Measurements from ENCODE around the gene DBH. TPM values are rescaled to one million over a fixed set of nuclear protein-coding genes. Genes with fewer than 3 reads are reported as not detected.

The DBH gene
- total RNA-seq, 1 donor from 2014 or later, result not detected

DNA sequence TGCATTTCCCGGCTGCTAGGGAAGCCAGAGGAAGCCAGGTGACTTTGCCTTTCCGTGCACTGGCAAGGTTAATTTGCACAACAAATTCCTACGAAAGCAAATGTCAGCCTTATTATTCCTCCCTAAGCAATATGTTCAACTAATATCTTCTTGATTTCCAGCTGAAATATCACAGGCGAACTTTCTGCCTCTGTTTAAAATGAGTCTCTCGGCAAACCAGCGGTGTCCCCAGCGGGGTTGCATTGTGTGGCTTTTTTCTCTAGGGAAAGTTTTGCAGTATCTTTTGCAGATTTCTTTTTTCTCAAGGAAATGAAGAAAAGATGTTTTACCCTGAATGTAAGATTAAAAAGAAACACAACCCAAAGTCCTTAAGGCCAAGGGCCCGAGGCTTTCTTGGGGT lies 1.9 kb downstream of the DBH start:
- Histone ChIP-seq H3K27me3 (peaks cover 8% of the 10 kb centered on the region), H3K27ac (no peak overlapping the region), H3K4me1 (no peaks in the 10 kb centered on the region), H3K4me3 (no peak overlapping the region), H3K9me3 (no peaks in the 10 kb centered on the region), H3K36me3 (no peaks in the 10 kb centered on the region)
- DNase-seq (no peak), ATAC-seq (no peak)
- TF ChIP-seq, protein P1, sequence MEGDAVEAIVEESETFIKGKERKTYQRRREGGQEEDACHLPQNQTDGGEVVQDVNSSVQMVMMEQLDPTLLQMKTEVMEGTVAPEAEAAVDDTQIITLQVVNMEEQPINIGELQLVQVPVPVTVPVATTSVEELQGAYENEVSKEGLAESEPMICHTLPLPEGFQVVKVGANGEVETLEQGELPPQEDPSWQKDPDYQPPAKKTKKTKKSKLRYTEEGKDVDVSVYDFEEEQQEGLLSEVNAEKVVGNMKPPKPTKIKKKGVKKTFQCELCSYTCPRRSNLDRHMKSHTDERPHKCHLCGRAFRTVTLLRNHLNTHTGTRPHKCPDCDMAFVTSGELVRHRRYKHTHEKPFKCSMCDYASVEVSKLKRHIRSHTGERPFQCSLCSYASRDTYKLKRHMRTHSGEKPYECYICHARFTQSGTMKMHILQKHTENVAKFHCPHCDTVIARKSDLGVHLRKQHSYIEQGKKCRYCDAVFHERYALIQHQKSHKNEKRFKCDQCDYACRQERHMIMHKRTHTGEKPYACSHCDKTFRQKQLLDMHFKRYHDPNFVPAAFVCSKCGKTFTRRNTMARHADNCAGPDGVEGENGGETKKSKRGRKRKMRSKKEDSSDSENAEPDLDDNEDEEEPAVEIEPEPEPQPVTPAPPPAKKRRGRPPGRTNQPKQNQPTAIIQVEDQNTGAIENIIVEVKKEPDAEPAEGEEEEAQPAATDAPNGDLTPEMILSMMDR (IDR thresholded peaks at IDR 0.05), result no peak
- intact Hi-C loops (cut with DNase I), result no loop called here

DNA sequence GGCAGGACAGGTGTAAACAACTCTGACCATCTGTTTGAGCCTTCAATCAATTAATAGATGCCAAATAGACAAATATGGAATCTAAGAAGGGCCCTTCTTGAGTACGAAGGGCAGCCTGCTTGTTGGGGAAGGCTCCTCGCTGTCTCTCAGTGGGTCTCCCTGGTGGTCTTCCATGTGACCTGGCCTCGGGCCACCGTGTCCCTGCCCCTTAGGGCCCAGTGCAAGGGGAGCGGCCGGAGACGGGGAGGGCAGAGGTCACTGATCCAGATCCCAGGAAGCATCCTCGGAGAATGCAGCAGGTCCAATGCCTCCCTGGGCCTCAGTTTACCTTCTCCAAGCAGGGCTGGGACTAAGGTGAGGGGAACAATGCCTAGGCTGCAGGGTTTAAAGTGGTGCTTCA lies 2.5 kb downstream of the DBH start:
- Histone ChIP-seq H3K27ac (no peak overlapping the region), H3K9me3 (no peaks in the 10 kb centered on the region), H3K36me3 (no peaks in the 10 kb centered on the region), H3K27me3 (peaks cover 8% of the 10 kb centered on the region), H3K4me1 (no peaks in the 10 kb centered on the region), H3K4me3 (no peak overlapping the region)
- TF ChIP-seq, protein P1 (IDR thresholded peaks at IDR 0.05), result no peak
- ATAC-seq (no peak), DNase-seq (no peak)
- intact Hi-C loops (cut with DNase I), result no loop called here

DNA sequence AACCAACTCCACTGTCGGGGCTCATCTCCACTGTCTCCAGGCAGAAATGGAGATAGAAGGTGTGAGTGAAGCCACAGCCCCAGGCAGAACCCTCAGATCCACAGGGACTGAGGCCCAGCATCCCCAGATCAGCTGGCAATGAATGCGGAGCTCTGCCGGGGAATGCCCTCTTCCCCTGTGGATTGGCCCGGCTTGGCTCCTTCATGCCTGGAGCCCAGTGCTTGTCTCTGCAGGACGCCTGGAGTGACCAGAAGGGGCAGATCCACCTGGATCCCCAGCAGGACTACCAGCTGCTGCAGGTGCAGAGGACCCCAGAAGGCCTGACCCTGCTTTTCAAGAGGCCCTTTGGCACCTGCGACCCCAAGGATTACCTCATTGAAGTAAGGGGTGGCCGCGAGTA lies 3.5 kb downstream of the DBH start:
- H3K36me3 ChIP-seq, result no peaks in the 10 kb centered on the region

DNA sequence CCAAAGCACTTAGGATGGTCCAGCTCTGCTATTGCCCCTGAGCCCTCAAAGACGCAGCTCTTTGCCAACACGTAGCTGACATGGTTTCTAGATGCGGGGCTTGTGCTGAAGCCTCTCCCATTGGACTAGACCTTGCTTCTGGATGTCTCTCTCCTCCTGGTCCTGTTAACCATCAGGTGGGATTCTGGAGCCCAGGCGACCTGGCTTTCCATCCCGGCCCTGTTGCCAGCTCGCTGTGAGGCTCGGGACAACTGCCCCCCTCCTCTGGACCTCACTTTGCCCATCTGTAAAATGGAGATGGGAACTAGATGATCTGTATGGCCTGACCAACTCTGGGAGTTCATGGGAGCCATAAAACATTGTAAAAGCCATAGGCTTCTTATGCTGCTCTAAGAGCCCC lies 4.0 kb downstream of the DBH start:
- no peak for ATAC-seq
- H3K27me3 ChIP-seq, result peaks cover 2% of the 10 kb centered on the region
- H3K4me1 ChIP-seq, result no peaks in the 10 kb centered on the region
- H3K4me3 ChIP-seq, result no peak overlapping the region
- no peaks in the 10 kb centered on the region for H3K36me3 ChIP-seq
- DNase-seq, result no peak
- TF ChIP-seq, protein P1 (IDR thresholded peaks at IDR 0.05), result no peak
- intact Hi-C loops (cut with DNase I), result no loop called here
- H3K27ac ChIP-seq, result no peak overlapping the region
- no peaks in the 10 kb centered on the region for H3K9me3 ChIP-seq

More for the DNA sequence above, 3.5 kb downstream of the DBH start:
- intact Hi-C loops (cut with DNase I), result no loop called here
- Histone ChIP-seq H3K4me1 (no peaks in the 10 kb centered on the region), H3K9me3 (no peaks in the 10 kb centered on the region), H3K27me3 (peaks cover 2% of the 10 kb centered on the region), H3K27ac (no peak overlapping the region), H3K4me3 (no peak overlapping the region)
- no peak for ATAC-seq
- TF ChIP-seq, protein P1 (IDR thresholded peaks at IDR 0.05), result no peak
- no peak for DNase-seq

DNA sequence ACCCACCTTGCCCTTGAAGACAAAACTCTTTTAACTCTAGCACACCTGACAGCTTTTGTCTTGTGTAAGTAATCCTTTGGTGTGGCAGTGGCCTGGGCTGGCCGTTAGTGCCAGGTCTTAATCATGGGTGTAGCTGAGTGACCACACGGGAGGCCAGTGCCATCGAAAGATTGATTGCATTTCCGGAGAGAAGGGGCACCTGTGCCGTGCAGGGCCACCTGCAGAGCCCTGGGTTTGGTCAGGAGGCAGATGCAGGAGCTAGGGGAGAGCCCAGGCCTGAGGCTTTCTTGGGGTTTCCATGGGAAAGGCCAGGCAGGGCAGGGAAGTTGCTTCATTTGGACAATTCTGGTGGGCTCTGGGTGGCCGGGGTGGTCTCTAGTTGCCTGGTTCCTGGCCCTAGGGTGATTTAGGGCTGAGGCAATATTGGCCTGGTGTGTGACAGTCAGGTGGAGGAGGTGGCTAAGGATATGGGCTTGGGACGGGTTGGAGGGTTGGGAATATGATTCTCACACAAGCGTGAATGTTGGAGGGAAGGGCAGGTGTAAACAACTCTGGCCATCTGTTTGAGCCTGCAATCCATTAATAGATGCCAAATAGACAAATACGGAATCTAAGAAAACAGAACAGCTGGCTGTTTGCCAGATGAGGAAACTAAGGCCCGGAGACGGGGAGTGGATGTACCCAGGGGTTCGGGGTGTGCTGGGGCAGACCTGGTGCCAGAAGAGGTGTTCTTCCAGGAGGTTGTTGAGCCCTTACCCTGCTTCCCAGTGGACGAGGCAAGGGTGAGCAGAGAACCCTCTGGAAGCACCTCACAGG lies 4.6 kb downstream of the DBH start:
- DNase-seq, result no peak
- Histone ChIP-seq H3K4me1 (no peaks in the 10 kb centered on the region), H3K27me3 (no peaks in the 10 kb centered on the region), H3K9me3 (no peaks in the 10 kb centered on the region), H3K36me3 (no peaks in the 10 kb centered on the region), H3K27ac (no peak overlapping the region), H3K4me3 (no peak overlapping the region)
- intact Hi-C loops (cut with DNase I), result no loop called here
- TF ChIP-seq, protein P1 (IDR thresholded peaks at IDR 0.05), result no peak
- no peak for ATAC-seq

DNA sequence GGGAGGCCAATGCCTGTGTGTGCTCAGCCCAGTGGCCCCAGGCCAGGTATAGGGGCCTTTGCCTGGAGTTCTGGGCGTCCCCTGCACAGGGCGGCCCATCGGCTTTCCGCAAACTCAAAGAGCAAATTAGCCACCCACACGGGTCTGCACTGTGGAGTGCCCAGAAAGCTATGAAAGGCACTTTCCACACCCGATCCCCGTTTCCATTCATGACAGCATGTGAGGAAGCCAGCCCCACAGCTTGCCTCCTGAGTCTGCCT lies 5.2 kb downstream of the DBH start:
- DNase-seq, result no peak
- H3K4me1 ChIP-seq, result no peaks in the 10 kb centered on the region
- H3K27ac ChIP-seq, result no peak overlapping the region
- no peak for ATAC-seq
- intact Hi-C loops (cut with DNase I), result no loop called here
- no peaks in the 10 kb centered on the region for H3K27me3 ChIP-seq
- H3K4me3 ChIP-seq, result no peak overlapping the region
- no peaks in the 10 kb centered on the region for H3K9me3 ChIP-seq
- no peaks in the 10 kb centered on the region for H3K36me3 ChIP-seq
- TF ChIP-seq, protein P1 (IDR thresholded peaks at IDR 0.05), result no peak
